Mesenchymal stem cell (in vitro differentiated cells and primary cell): ENCODE data around the gene KIRREL3.

Source experiments
- DNase-seq: peaks from one replicate; pipeline ENCODE4 v3.0.0-alpha.2; 2013
- H2AFZ ChIP-seq: one replicate; pipeline ENCODE4 v1.6.1; 2013; ENCODE audit warnings: low read depth, mild to moderate bottlenecking, control low read depth, inconsistent platforms, low read length, moderate library complexity
- H2AK5ac ChIP-seq: 2 replicates; pipeline ENCODE4 v1.6.1; 2013; ENCODE audit warnings: low read length, moderate library complexity, mild to moderate bottlenecking, inconsistent platforms; ENCODE audit not compliant: severe bottlenecking
- H2BK120ac ChIP-seq: one replicate; pipeline ENCODE4 v1.6.1; 2013; ENCODE audit warnings: low read depth, mild to moderate bottlenecking, inconsistent platforms, low read length, moderate library complexity
- H2BK12ac ChIP-seq, 2 experiments: one replicate each; pipeline ENCODE4 v1.6.1; 2013; ENCODE audit warnings: inconsistent platforms in 2 of 2, low read length in 2 of 2, mild to moderate bottlenecking in 2 of 2, moderate library complexity in 2 of 2, control low read depth in 1 of 2
- H2BK15ac ChIP-seq: one replicate; pipeline ENCODE4 v1.6.1; 2013; ENCODE audit warnings: mild to moderate bottlenecking, low read depth, inconsistent platforms; ENCODE audit not compliant: poor library complexity, severe bottlenecking
- H2BK5ac ChIP-seq: 2 replicates; pipeline ENCODE4 v1.6.1; 2013; ENCODE audit warnings: low read depth, mild to moderate bottlenecking, low read length, control low read depth, inconsistent platforms; ENCODE audit not compliant: poor library complexity, severe bottlenecking
- H3K14ac ChIP-seq, 2 experiments: one replicate each; pipeline ENCODE4 v1.6.1; 2013; ENCODE audit warnings: inconsistent platforms in 2 of 2, low read length in 2 of 2, control low read depth in 1 of 2, mild to moderate bottlenecking in 1 of 2, moderate library complexity in 1 of 2
- H3K18ac ChIP-seq, 2 experiments: one replicate each; pipeline ENCODE4 v1.6.1; 2013; ENCODE audit warnings: inconsistent platforms in 2 of 2, low read length in 2 of 2, control low read depth in 1 of 2, low read depth in 1 of 2, mild to moderate bottlenecking in 1 of 2
- H3K23ac ChIP-seq, 2 experiments: one replicate each; pipeline ENCODE4 v1.6.1; 2013; ENCODE audit warnings: inconsistent platforms in 2 of 2, low read length in 2 of 2, mild to moderate bottlenecking in 2 of 2, moderate library complexity in 2 of 2, control low read depth in 1 of 2
- H3K27ac ChIP-seq: 2 replicates; pipeline ENCODE4 v1.5.1; 2013; ENCODE audit warnings: mild to moderate bottlenecking, moderate library complexity, low read length, control low read depth, inconsistent platforms; ENCODE audit not compliant: poor library complexity, severe bottlenecking
- H3K27me3 ChIP-seq, 2 experiments: 2 replicates each; pipeline versions ENCODE4 v1.6.1 to v1.7.0; 2013; ENCODE audit warnings: low read length in 2 of 2, mild to moderate bottlenecking in 2 of 2, moderate library complexity in 2 of 2, control low read depth in 1 of 2, inconsistent platforms in 1 of 2; ENCODE audit not compliant: control insufficient read depth in 1 of 2, insufficient read depth in 1 of 2
- H3K36me3 ChIP-seq, 2 experiments: 2 replicates each; pipeline versions ENCODE4 v1.6.1 to v1.7.0; 2013; ENCODE audit warnings: low read length in 2 of 2, control low read depth in 1 of 2, inconsistent platforms in 1 of 2, low read depth in 1 of 2, mild to moderate bottlenecking in 1 of 2; ENCODE audit not compliant: insufficient read depth in 2 of 2, control insufficient read depth in 1 of 2
- H3K4ac ChIP-seq, 2 experiments: one replicate each; pipeline ENCODE4 v1.6.1; 2013; ENCODE audit warnings: inconsistent platforms in 2 of 2, low read length in 2 of 2, mild to moderate bottlenecking in 2 of 2, moderate library complexity in 2 of 2, control low read depth in 1 of 2, low read depth in 1 of 2
- H3K4me1 ChIP-seq: 2 replicates; pipeline ENCODE4 v1.6.1; 2013; ENCODE audit warnings: low read depth, low read length, control low read depth; ENCODE audit not compliant: control insufficient read depth, insufficient read depth
- H3K4me2 ChIP-seq: 2 replicates; pipeline ENCODE4 v1.6.1; 2013; ENCODE audit warnings: low read length, mild to moderate bottlenecking, inconsistent platforms; ENCODE audit not compliant: poor library complexity, severe bottlenecking
- H3K4me3 ChIP-seq, 2 experiments: 2 replicates each; pipeline versions ENCODE4 v1.5.1 to v1.7.0; 2013; ENCODE audit warnings: low read length in 2 of 2, mild to moderate bottlenecking in 2 of 2, control low read depth in 1 of 2, low read depth in 1 of 2; ENCODE audit not compliant: insufficient read depth in 1 of 2
- H3K79me1 ChIP-seq: replicated peaks from 2 replicates; pipeline ENCODE4 v1.6.1; 2013; ENCODE audit warnings: mild to moderate bottlenecking, control low read depth, low read length, inconsistent platforms; ENCODE audit not compliant: poor library complexity, severe bottlenecking
- H3K9ac ChIP-seq: 2 replicates; pipeline ENCODE4 v1.7.0; 2013; ENCODE audit warnings: mild to moderate bottlenecking, low read length, moderate library complexity
- H3K9me3 ChIP-seq: 2 replicates; pipeline ENCODE4 v1.7.0; 2013; ENCODE audit warnings: mild to moderate bottlenecking, low read length; ENCODE audit not compliant: control insufficient read depth
- H4K8ac ChIP-seq: one replicate; pipeline ENCODE4 v1.6.1; 2013; ENCODE audit warnings: inconsistent platforms, mild to moderate bottlenecking, low read length, moderate library complexity
- H4K91ac ChIP-seq: one replicate; pipeline ENCODE4 v1.6.1; 2013; ENCODE audit warnings: mild to moderate bottlenecking, low read length, inconsistent platforms
- WGBS: methylation state at CpG from one replicate; pipeline ENCODE4 v1.1.7; 2013; ENCODE audit warnings: mixed read lengths; 5-methylcytosine and 5-hydroxymethylcytosine counted together

The KIRREL3 gene

DNA sequence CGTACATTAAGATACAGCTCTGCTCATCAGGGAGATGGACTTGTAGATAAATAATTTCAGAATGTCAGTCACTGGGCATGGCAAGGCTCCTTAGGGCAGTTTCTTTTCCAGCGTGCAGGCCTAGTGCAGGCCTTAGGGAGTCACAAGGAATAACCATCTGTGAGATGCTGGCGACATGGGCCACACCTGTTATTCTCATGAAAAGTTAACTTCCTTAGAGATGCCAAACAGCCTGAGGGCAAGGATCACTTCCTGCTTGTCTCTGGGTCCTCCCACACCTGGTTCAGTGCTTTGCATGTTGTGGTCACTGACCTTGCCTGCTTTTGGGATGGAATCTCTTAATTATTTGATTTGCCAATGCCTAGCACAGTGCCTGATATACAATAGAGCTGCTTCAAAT is 574.5 kb downstream of the KIRREL3 start:
- Histone ChIP-seq H2BK120ac (no peak overlapping the region), H2BK12ac (no peak overlapping the region), H3K23ac (no peak overlapping the region), H2BK5ac (no peak overlapping the region), H3K4me1 (peaks cover 11% of the 10 kb centered on the region), H3K79me1 (no peaks in the 10 kb centered on the region), H4K91ac (no peak overlapping the region), H2AFZ (no peak overlapping the region), H2AK5ac (no peak overlapping the region), H3K9me3 (no peaks in the 10 kb centered on the region), H4K8ac (no peak overlapping the region), H3K27ac (no peak overlapping the region), H3K18ac (no peak overlapping the region), H3K4ac (no peak overlapping the region), H3K27me3 (no peaks in the 10 kb centered on the region), H2BK15ac (no peak overlapping the region), H3K14ac (no peak overlapping the region), H3K4me3 (no peak overlapping the region), H3K36me3 (peaks cover 0 to 18% of the 10 kb centered on the region in 2 experiments), H3K9ac (no peak overlapping the region), H3K4me2 (no peak overlapping the region)
- no peak for DNase-seq
- WGBS, result 98% methylated on average over 3 of the region's 3 CpGs

DNA sequence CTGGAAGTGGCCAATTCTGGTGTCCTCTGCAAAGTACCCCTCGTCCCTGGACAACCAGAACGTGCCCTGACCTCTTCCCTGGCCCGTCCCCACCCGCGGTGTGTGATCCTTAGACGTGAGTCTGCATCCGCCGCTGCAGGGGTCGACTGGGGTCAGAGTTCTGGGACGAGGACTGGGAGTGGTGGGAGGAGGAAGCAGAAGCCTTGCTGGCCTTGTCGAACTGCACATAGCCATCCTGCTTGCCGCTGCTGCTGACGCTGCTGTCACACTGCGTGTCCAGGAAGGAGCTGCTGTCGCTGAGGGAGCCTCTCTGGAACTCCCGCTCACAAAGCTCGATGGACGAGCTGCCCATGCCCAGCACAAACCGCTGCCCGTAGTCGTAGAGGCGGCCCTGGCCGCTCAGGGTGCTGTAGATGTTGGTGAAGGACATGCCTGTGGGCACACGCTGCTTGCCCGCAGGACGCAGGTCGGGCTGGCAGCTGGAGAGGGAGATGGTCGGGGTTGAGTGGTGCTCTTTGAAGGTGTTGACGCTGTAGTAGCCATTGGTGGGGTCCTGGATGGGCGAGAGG is 576.0 kb downstream of the KIRREL3 start:
- no peak overlapping the region for H2BK5ac ChIP-seq
- no peak for DNase-seq
- 83% methylated on average over 30 of the region's 30 CpGs for WGBS
- no peak overlapping the region for H3K4ac ChIP-seq
- H3K18ac ChIP-seq, result no peak overlapping the region
- no peak overlapping the region for H2AFZ ChIP-seq
- H4K91ac ChIP-seq, result no peak overlapping the region
- no peak overlapping the region for H2BK15ac ChIP-seq
- no peak overlapping the region for H2BK120ac ChIP-seq
- H3K23ac ChIP-seq, result no peak overlapping the region
- H3K27ac ChIP-seq, result no peak overlapping the region
- H2BK12ac ChIP-seq, result no peak overlapping the region
- H3K4me2 ChIP-seq, result no peak overlapping the region
- H3K79me1 ChIP-seq, result no peaks in the 10 kb centered on the region
- peaks cover 0 to 18% of the 10 kb centered on the region in 2 experiments for H3K36me3 ChIP-seq
- H3K4me3 ChIP-seq, result no peak overlapping the region
- peaks cover 10% of the 10 kb centered on the region for H3K4me1 ChIP-seq
- no peak overlapping the region for H3K9ac ChIP-seq
- H2AK5ac ChIP-seq, result no peak overlapping the region
- H3K9me3 ChIP-seq, result no peaks in the 10 kb centered on the region
- H3K14ac ChIP-seq, result peak overlapping the region in 1 of 2 experiments; percentile 36
- H4K8ac ChIP-seq, result no peak overlapping the region
- H3K27me3 ChIP-seq, result no peaks in the 10 kb centered on the region

DNA sequence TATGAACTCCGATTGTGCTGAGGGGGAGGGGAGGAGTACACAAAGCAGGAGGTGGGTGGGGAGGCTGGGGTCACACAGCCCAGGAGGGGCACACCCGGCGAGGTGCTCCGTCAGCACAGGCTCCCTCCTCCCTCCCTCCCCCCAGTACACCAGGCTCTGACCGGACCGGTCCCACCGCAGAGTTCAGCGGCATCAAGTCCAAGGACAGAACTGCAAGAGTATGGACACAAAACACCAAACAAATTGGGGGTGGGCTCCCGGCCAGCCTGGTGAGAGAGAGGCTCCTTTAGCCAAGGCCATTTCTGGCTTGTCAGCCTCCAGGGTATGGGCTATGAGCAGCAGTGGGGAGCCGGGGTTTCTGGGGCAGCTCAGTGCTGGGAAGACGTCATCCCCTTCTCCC is 576.8 kb downstream of the KIRREL3 start:
- H4K91ac ChIP-seq, result no peak overlapping the region
- DNase-seq, result no peak
- H3K36me3 ChIP-seq, result peaks cover 0 to 18% of the 10 kb centered on the region in 2 experiments
- H2AK5ac ChIP-seq, result no peak overlapping the region
- H2BK12ac ChIP-seq, result no peak overlapping the region
- no peaks in the 10 kb centered on the region for H3K9me3 ChIP-seq
- no peak overlapping the region for H3K23ac ChIP-seq
- H3K4me2 ChIP-seq, result no peak overlapping the region
- no peak overlapping the region for H3K9ac ChIP-seq
- H3K27ac ChIP-seq, result no peak overlapping the region
- H2BK120ac ChIP-seq, result no peak overlapping the region
- H3K27me3 ChIP-seq, result no peaks in the 10 kb centered on the region
- no peak overlapping the region for H2AFZ ChIP-seq
- no peak overlapping the region for H3K4ac ChIP-seq
- WGBS, result 93% methylated on average over 9 of the region's 11 CpGs
- H3K18ac ChIP-seq, result no peak overlapping the region
- no peak overlapping the region for H3K14ac ChIP-seq
- peaks cover 10% of the 10 kb centered on the region for H3K4me1 ChIP-seq
- no peak overlapping the region for H3K4me3 ChIP-seq
- no peak overlapping the region for H2BK15ac ChIP-seq
- H4K8ac ChIP-seq, result no peak overlapping the region
- H2BK5ac ChIP-seq, result no peak overlapping the region
- no peaks in the 10 kb centered on the region for H3K79me1 ChIP-seq

DNA sequence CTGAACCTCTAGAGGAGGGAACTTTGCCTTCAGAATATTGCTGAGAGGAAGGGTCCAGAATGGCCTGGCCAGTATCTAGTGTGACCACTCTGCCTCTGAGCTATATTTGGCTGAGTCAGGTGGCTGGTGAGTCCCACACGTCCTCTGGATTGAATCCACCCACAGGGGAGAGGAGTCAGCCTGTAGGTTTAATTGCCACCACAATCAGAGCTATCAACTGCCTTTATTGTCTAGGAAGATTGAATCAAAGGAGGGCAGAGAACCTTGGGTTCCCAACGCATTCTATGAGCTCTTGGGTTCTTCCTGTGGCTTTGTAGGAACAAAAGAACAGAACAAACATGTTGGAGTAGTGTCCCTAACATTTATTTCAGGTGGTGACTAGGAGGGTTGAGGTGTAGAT is 577.4 kb downstream of the KIRREL3 start:
- H3K27me3 ChIP-seq, result no peaks in the 10 kb centered on the region
- no peak overlapping the region for H3K27ac ChIP-seq
- no peak overlapping the region for H3K4me3 ChIP-seq
- no peak overlapping the region for H3K14ac ChIP-seq
- no peak overlapping the region for H3K18ac ChIP-seq
- H3K4me1 ChIP-seq, result peaks cover 10% of the 10 kb centered on the region
- no peak overlapping the region for H2BK15ac ChIP-seq
- H2AK5ac ChIP-seq, result no peak overlapping the region
- no peak overlapping the region for H3K4ac ChIP-seq
- H2AFZ ChIP-seq, result no peak overlapping the region
- H3K23ac ChIP-seq, result no peak overlapping the region
- H4K91ac ChIP-seq, result no peak overlapping the region
- 100% methylated on average over 2 of the region's 2 CpGs for WGBS
- H2BK120ac ChIP-seq, result no peak overlapping the region
- no peak overlapping the region for H2BK12ac ChIP-seq
- no peak overlapping the region for H3K9ac ChIP-seq
- H2BK5ac ChIP-seq, result no peak overlapping the region
- no peaks in the 10 kb centered on the region for H3K9me3 ChIP-seq
- no peaks in the 10 kb centered on the region for H3K79me1 ChIP-seq
- H3K4me2 ChIP-seq, result no peak overlapping the region
- no peak for DNase-seq
- H4K8ac ChIP-seq, result no peak overlapping the region
- H3K36me3 ChIP-seq, result peaks cover 0 to 18% of the 10 kb centered on the region in 2 experiments
